OCI-LY1 (cell line): ENCODE results near the gene KDM6B.

Source experiments
- H2AFZ ChIP-seq: fragments of 200-600 bp; sonication (generic), shearing (Covaris generic); 2 replicates; pipeline ENCODE4 v1.6.0; 2014; ENCODE audit warnings: antibody characterized with exemption, mild to moderate bottlenecking, low read length
- H3F3A ChIP-seq: fragments of 200-600 bp; sonication (generic), shearing (Covaris generic); 2 replicates; pipeline ENCODE4 v1.6.0; 2014; ENCODE audit warnings: mild to moderate bottlenecking, antibody characterized with exemption, low read length, moderate library complexity; ENCODE audit not compliant: insufficient read depth
- H3K27ac ChIP-seq: fragments of 200-600 bp; sonication (generic); 2 replicates; pipeline ENCODE4 v1.5.1; 2014; ENCODE audit warnings: low read length, mixed run types, mild to moderate bottlenecking, low read depth; ENCODE audit not compliant: poor library complexity, severe bottlenecking
- H3K27me3 ChIP-seq: fragments of 200-600 bp; sonication (generic); 2 replicates; pipeline ENCODE4 v1.6.0; 2014; ENCODE audit warnings: antibody characterized with exemption, mild to moderate bottlenecking, low read length, moderate library complexity; ENCODE audit not compliant: insufficient read depth
- H3K36me3 ChIP-seq: fragments of 200-600 bp; sonication (generic); 2 replicates; pipeline ENCODE4 v1.6.1; 2014; ENCODE audit warnings: mild to moderate bottlenecking, antibody characterized with exemption, low read length, moderate library complexity, mixed read lengths; ENCODE audit not compliant: insufficient read depth
- H3K4me1 ChIP-seq: fragments of 200-600 bp; sonication (generic); 2 replicates; pipeline ENCODE4 v1.5.1; 2014; ENCODE audit warnings: mild to moderate bottlenecking, low read length, moderate library complexity; ENCODE audit not compliant: insufficient read depth, severe bottlenecking
- H3K4me2 ChIP-seq: fragments of 200-600 bp; sonication (generic), shearing (Covaris generic); 2 replicates; pipeline ENCODE4 v1.6.1; 2014; ENCODE audit warnings: low read length
- H3K4me3 ChIP-seq: fragments of 200-600 bp; sonication (generic); 2 replicates; pipeline ENCODE4 v1.5.1; 2014; ENCODE audit warnings: low read length, low read depth, mild to moderate bottlenecking, mixed read lengths; ENCODE audit not compliant: poor library complexity, severe bottlenecking
- H3K79me2 ChIP-seq: fragments of 200-600 bp; shearing (Covaris generic); 2 replicates; pipeline ENCODE4 v1.6.1; 2016; ENCODE audit warnings: mixed run types, low read length, mixed read lengths; ENCODE audit not compliant: insufficient read depth
- H3K9ac ChIP-seq: fragments of 200-600 bp; sonication (generic), shearing (Covaris generic); 2 replicates; pipeline ENCODE4 v1.6.1; 2014; ENCODE audit warnings: mild to moderate bottlenecking, low read length, mixed read lengths
- H3K9me2 ChIP-seq: fragments of 200-600 bp; sonication (generic), shearing (Covaris generic); 2 replicates; pipeline ENCODE4 v1.6.1; 2014; ENCODE audit warnings: low read depth, mild to moderate bottlenecking, low read length, mixed read lengths
- H3K9me3 ChIP-seq: fragments of 200-600 bp; shearing (Covaris generic); 2 replicates; pipeline ENCODE4 v1.6.1; 2014; ENCODE audit warnings: low read length, mixed read lengths
- H4K20me1 ChIP-seq: fragments of 200-600 bp; sonication (generic), shearing (Covaris generic); 2 replicates; pipeline ENCODE4 v1.6.0; 2016; ENCODE audit warnings: mild to moderate bottlenecking, low read length; ENCODE audit not compliant: insufficient read depth
- CTCF ChIP-seq: fragments of 200-600 bp; sonication (generic), shearing (Covaris generic); IDR thresholded peaks from 2 replicates; pipeline ENCODE4 v1.5.1; 2017; ENCODE audit warnings: mild to moderate bottlenecking, antibody characterized with exemption, low read length, moderate library complexity, mixed read lengths
- EZH2 ChIP-seq: fragments of 200-600 bp; sonication (generic), shearing (Covaris generic); IDR thresholded peaks from 2 replicates; pipeline ENCODE4 v1.8.0; 2017; ENCODE audit warnings: borderline replicate concordance, mixed run types, mild to moderate bottlenecking, antibody characterized with exemption, low read length, moderate library complexity, mixed read lengths

Gene KDM6B

GRCh38 chr17:7797976-7798375 lies 36.0 kb upstream of the KDM6B start:
- H2AFZ ChIP-seq, result no peak overlapping the region
- no peak overlapping the region for H3K4me2 ChIP-seq
- no peak overlapping the region for H3K9ac ChIP-seq
- no peaks in the 10 kb centered on the region for H3K9me3 ChIP-seq
- no peaks in the 10 kb centered on the region for H3K9me2 ChIP-seq
- no peaks in the 10 kb centered on the region for H3F3A ChIP-seq
- no peak overlapping the region for H3K4me3 ChIP-seq
- no peaks in the 10 kb centered on the region for H3K79me2 ChIP-seq
- TF ChIP-seq EZH2, result no peak
- no peak for TF ChIP-seq CTCF
- H4K20me1 ChIP-seq, result no peaks in the 10 kb centered on the region
- H3K27me3 ChIP-seq, result no peaks in the 10 kb centered on the region; the same call in 1 of the 2 replicates
- no peaks in the 10 kb centered on the region for H3K4me1 ChIP-seq
- no peak overlapping the region for H3K27ac ChIP-seq
- H3K36me3 ChIP-seq, result no peaks in the 10 kb centered on the region

- Histone ChIP-seq H3K79me2 (no peaks in the 10 kb centered on the region), H3F3A (no peaks in the 10 kb centered on the region), H3K9me2 (no peaks in the 10 kb centered on the region), H3K36me3 (no peaks in the 10 kb centered on the region), H3K9me3 (no peaks in the 10 kb centered on the region), H3K4me2 (no peak overlapping the region), H3K9ac (no peak overlapping the region), H3K27me3 (no peaks in the 10 kb centered on the region; the same call in 1 of the 2 replicates), H3K4me1 (no peaks in the 10 kb centered on the region), H3K4me3 (no peak overlapping the region), H3K27ac (no peak overlapping the region), H2AFZ (no peak overlapping the region), H4K20me1 (no peaks in the 10 kb centered on the region)
- TF ChIP-seq EZH2 (no peak), CTCF (no peak)
These were observed 35.2 kb upstream of the KDM6B start for GRCh38 chr17:7798839-7799238.

- no peak overlapping the region for H3K4me2 ChIP-seq
- no peak for TF ChIP-seq CTCF
- no peak for TF ChIP-seq EZH2
These were observed 30.0 kb upstream of the KDM6B start for GRCh38 chr17:7803981-7804380.

More at GRCh38 chr17:7803981-7804380, 30.0 kb upstream of the KDM6B start:
- H3F3A ChIP-seq, result no peaks in the 10 kb centered on the region
- H3K79me2 ChIP-seq, result no peaks in the 10 kb centered on the region
- H2AFZ ChIP-seq, result no peak overlapping the region
- H3K9ac ChIP-seq, result no peak overlapping the region
- no peaks in the 10 kb centered on the region; the same call in 1 of the 2 replicates for H3K27me3 ChIP-seq
- H3K27ac ChIP-seq, result no peak overlapping the region
- H4K20me1 ChIP-seq, result no peaks in the 10 kb centered on the region
- H3K36me3 ChIP-seq, result no peaks in the 10 kb centered on the region
- no peaks in the 10 kb centered on the region for H3K9me2 ChIP-seq
- no peak overlapping the region for H3K4me3 ChIP-seq
- H3K4me1 ChIP-seq, result no peaks in the 10 kb centered on the region
- H3K9me3 ChIP-seq, result no peaks in the 10 kb centered on the region
